ENCODE data around the gene SLC29A2. TPM values are rescaled to one million over a fixed set of nuclear protein-coding genes. Genes with fewer than 3 reads are reported as not detected.

SLC29A2 gene
- total and polyA plus RNA-seq, 2 donors (not counting 1 experiment from before 2014, with no cell fraction given) = 16.2 to 18.5 TPM

- Mint-ChIP-seq H3K4me1 (peaks cover 4% of the 10 kb centered on the region), H3K4me3 (no peak overlapping the region), H3K27me3 (peaks cover 63% of the 10 kb centered on the region), H3K9me3 (ENCODE audit: insufficient read depth) (no peaks in the 10 kb centered on the region), H3K27ac (no peak overlapping the region)
- CTCF ChIA-PET = interaction anchor here (0.8 to 7.8 kb wide), 4 partner anchors 10 to 268 kb away, joined by 3 to 92 read pairs (median 4); partner anchors contain the start of gene RBM4B
- no peaks in the 10 kb centered on the region for H3K9me3 ChIP-seq (ENCODE audit: control extremely low read depth in 1 of 3, control insufficient read depth in 2 of 3, insufficient read depth in 1 of 3, low read length in 2 of 3)
- TF ChIP-seq CTCF (IDR thresholded peaks at IDR 0.05) (no peak), EZH2 (IDR thresholded peaks at IDR 0.05; ENCODE audit: borderline replicate concordance, insufficient read depth, low read depth, low read length, poor library complexity, severe bottlenecking) (no peak)
- H3K27ac ChIP-seq (ENCODE audit: low read length in 2 of 2) = no peak overlapping the region
- no peak overlapping the region for H2AFZ ChIP-seq (ENCODE audit: insufficient read depth, low read depth, low read length, poor library complexity, severe bottlenecking)
- H3K27me3 ChIP-seq (replicated peaks in 1 of 4; ENCODE audit: control extremely low read depth in 1 of 4, control insufficient read depth in 3 of 4, insufficient read depth in 4 of 4, low read length in 3 of 4) = peaks cover 0 to 70% (median 31%) of the 10 kb centered on the region in 4 experiments
- intact Hi-C loops (cut with micrococcal nuclease) = no loop called here
- 87% methylated on average over 7 of the region's 7 CpGs for WGBS (ENCODE audit: insufficient coverage)
- no peak overlapping the region for H3K4me3 ChIP-seq (ENCODE audit: control extremely low read depth in 1 of 5, extremely low read depth in 1 of 5, insufficient read depth in 1 of 5, low read depth in 2 of 5, low read length in 4 of 5)
- H3K79me2 ChIP-seq (ENCODE audit: control insufficient read depth, insufficient read depth, low read length) = no peaks in the 10 kb centered on the region
- H3K36me3 ChIP-seq (replicated peaks in 1 of 2; ENCODE audit: control extremely low read depth in 1 of 2, control insufficient read depth in 1 of 2, extremely low read depth in 1 of 2, insufficient read depth in 2 of 2, low read length in 1 of 2) = no peaks in the 10 kb centered on the region
- H3K4me2 ChIP-seq (replicated peaks; ENCODE audit: low read depth, low read length, poor library complexity, severe bottlenecking) = no peak overlapping the region
- peaks cover 6 to 9% of the 10 kb centered on the region in 2 donors for H3K4me1 ChIP-seq (ENCODE audit: control insufficient read depth in 2 of 2, insufficient read depth in 2 of 2, low read length in 2 of 2)
- no peak for ATAC-seq (ENCODE audit: low read depth)
- H3K9ac ChIP-seq (ENCODE audit: low read length) = no peak overlapping the region
- no peak for DNase-seq
- H4K20me1 ChIP-seq (ENCODE audit: control insufficient read depth, insufficient read depth, low read length, poor library complexity, severe bottlenecking) = no peaks in the 10 kb centered on the region
- POLR2A ChIA-PET = interaction anchor here (0.6 kb wide), 1 partner anchor 16 kb away, joined by 5 read pairs; no protein-coding TSS in a partner anchor
Observed at GRCh38 chr11:66412110-66412509, 40.5 kb upstream of the SLC29A2 start.

GRCh38 chr11:66411323-66411722 is 39.8 kb upstream of the SLC29A2 start:
- H3K4me2 ChIP-seq (replicated peaks; ENCODE audit: low read depth, low read length, poor library complexity, severe bottlenecking) = no peak overlapping the region
- H3K9ac ChIP-seq (ENCODE audit: low read length) = no peak overlapping the region
- H3K4me3 Mint-ChIP-seq = no peak overlapping the region
- POLR2A ChIA-PET = interaction anchor here (0.6 kb wide), 1 partner anchor 353 kb away, joined by 3 read pairs; no protein-coding TSS in a partner anchor
- no peaks in the 10 kb centered on the region for H4K20me1 ChIP-seq (ENCODE audit: control insufficient read depth, insufficient read depth, low read length, poor library complexity, severe bottlenecking)
- no peak overlapping the region for H3K27ac Mint-ChIP-seq
- no peaks in the 10 kb centered on the region for H3K9me3 ChIP-seq (ENCODE audit: control extremely low read depth in 1 of 3, control insufficient read depth in 2 of 3, insufficient read depth in 1 of 3, low read length in 2 of 3)
- H3K9me3 Mint-ChIP-seq (ENCODE audit: insufficient read depth) = no peaks in the 10 kb centered on the region
- H3K27me3 ChIP-seq (replicated peaks in 1 of 4; ENCODE audit: control extremely low read depth in 1 of 4, control insufficient read depth in 3 of 4, insufficient read depth in 4 of 4, low read length in 3 of 4) = peaks cover 0 to 62% (median 23%) of the 10 kb centered on the region in 4 experiments
- peaks cover 4% of the 10 kb centered on the region for H3K4me1 Mint-ChIP-seq
- H3K4me1 ChIP-seq (ENCODE audit: control insufficient read depth in 2 of 2, insufficient read depth in 2 of 2, low read length in 2 of 2) = peaks cover 5 to 6% of the 10 kb centered on the region in 2 donors
- peaks cover 59% of the 10 kb centered on the region for H3K27me3 Mint-ChIP-seq
- no peak overlapping the region for H3K4me3 ChIP-seq (ENCODE audit: control extremely low read depth in 1 of 5, extremely low read depth in 1 of 5, insufficient read depth in 1 of 5, low read depth in 2 of 5, low read length in 4 of 5)
- DNase-seq (no peak), ATAC-seq (ENCODE audit: low read depth) (no peak)
- WGBS (ENCODE audit: insufficient coverage) = 79% methylated on average over 3 of the region's 4 CpGs
- no peak overlapping the region for H3K27ac ChIP-seq (ENCODE audit: low read length in 2 of 2)
- CTCF ChIA-PET = interaction anchor here (1.0 to 7.8 kb wide), 5 partner anchors 23 to 314 kb away, joined by 3 to 92 read pairs (median 3); partner anchors contain the start of genes MRPL11 and RBM4B
- no peaks in the 10 kb centered on the region for H3K36me3 ChIP-seq (replicated peaks in 1 of 2; ENCODE audit: control extremely low read depth in 1 of 2, control insufficient read depth in 1 of 2, extremely low read depth in 1 of 2, insufficient read depth in 2 of 2, low read length in 1 of 2)
- no peak overlapping the region for H2AFZ ChIP-seq (ENCODE audit: insufficient read depth, low read depth, low read length, poor library complexity, severe bottlenecking)
- TF ChIP-seq EZH2 (IDR thresholded peaks at IDR 0.05; ENCODE audit: borderline replicate concordance, insufficient read depth, low read depth, low read length, poor library complexity, severe bottlenecking) = no peak
- TF ChIP-seq CTCF (IDR thresholded peaks at IDR 0.05) = no peak
- intact Hi-C loops (cut with micrococcal nuclease) = no loop called here
- no peaks in the 10 kb centered on the region for H3K79me2 ChIP-seq (ENCODE audit: control insufficient read depth, insufficient read depth, low read length)

All from B cell (primary cell).